Stimulated activated CD4-positive, alpha-beta T cell treated with anti-CD3 and anti-CD28 coated beads, Interleukin-4, amount 100 ng/mL, for 1 hour (primary cell): ENCODE results near the gene PIGU.
"Not testable (repeated sequence)": the region's sequence is repeated elsewhere in the genome, so short reads cannot be mapped to it uniquely, and the experiment has no call there.

Experiments used
- DNase-seq: peaks from one replicate; pipeline ENCODE4 v3.0.0-alpha.2; 2020

Gene PIGU

GRCh38 chr20:34706302-34706875 lies 29.5 kb upstream of the PIGU start:
- DNase-seq, result no peak

- no peak for DNase-seq
Measured at GRCh38 chr20:34705397-34706301, 28.8 kb upstream of the PIGU start.

- DNase-seq, result no peak
Measured at GRCh38 chr20:34705008-34705396, 28.1 kb upstream of the PIGU start.

GRCh38 chr20:34704177-34705007 lies 27.5 kb upstream of the PIGU start, which contains the start of gene TP53INP2:
Gene TP53INP2, plus strand, starts transcription at chr20:34704344. Its CDS starts 4,396 bp downstream, at chr20:34708740.
- peak; percentile 76 for DNase-seq

- peak; percentile 8 for DNase-seq
Measured at GRCh38 chr20:34703424-34704176, 26.7 kb upstream of the PIGU start.

- no peak for DNase-seq
Measured at GRCh38 chr20:34703061-34703423, 26.1 kb upstream of the PIGU start.

GRCh38 chr20:34701405-34702085 lies 24.7 kb upstream of the PIGU start:
- DNase-seq, result no peak

GRCh38 chr20:34693414-34693813 lies 16.5 kb upstream of the PIGU start:
- DNase-seq, result no peak

- DNase-seq, result no peak
Measured at GRCh38 chr20:34691838-34692237, 14.9 kb upstream of the PIGU start.

GRCh38 chr20:34689486-34689885 lies 12.6 kb upstream of the PIGU start:
- no peak for DNase-seq

- DNase-seq, result no peak
Measured at GRCh38 chr20:34683667-34684066, 6.8 kb upstream of the PIGU start.

- DNase-seq, result no peak
Measured at GRCh38 chr20:34680586-34681175, 3.8 kb upstream of the PIGU start.

GRCh38 chr20:34675993-34676641 lies 775 bp downstream of the PIGU start:
- DNase-seq, result no peak

- DNase-seq, result no peak
Measured at GRCh38 chr20:34675561-34675960, 1.3 kb downstream of the PIGU start.

GRCh38 chr20:34673412-34673811 lies 3.5 kb downstream of the PIGU start:
- no peak for DNase-seq

GRCh38 chr20:34669094-34669493 lies 7.8 kb downstream of the PIGU start:
- no peak for DNase-seq

- not testable (repeated sequence) for DNase-seq
Measured at GRCh38 chr20:34664751-34665150, 12.1 kb downstream of the PIGU start.

- DNase-seq, result no peak
Measured at GRCh38 chr20:34663213-34663943, 13.5 kb downstream of the PIGU start.

- DNase-seq, result not testable (repeated sequence)
Measured at GRCh38 chr20:34661811-34662210, 15.1 kb downstream of the PIGU start.

- not testable (repeated sequence) for DNase-seq
Measured at GRCh38 chr20:34658654-34659053, 18.2 kb downstream of the PIGU start.
